ENCODE measurements around the gene GPR107.
A peak's percentile ranks its signal among the peaks of the same experiment; 100 is the strongest.

GPR107 gene

DNA sequence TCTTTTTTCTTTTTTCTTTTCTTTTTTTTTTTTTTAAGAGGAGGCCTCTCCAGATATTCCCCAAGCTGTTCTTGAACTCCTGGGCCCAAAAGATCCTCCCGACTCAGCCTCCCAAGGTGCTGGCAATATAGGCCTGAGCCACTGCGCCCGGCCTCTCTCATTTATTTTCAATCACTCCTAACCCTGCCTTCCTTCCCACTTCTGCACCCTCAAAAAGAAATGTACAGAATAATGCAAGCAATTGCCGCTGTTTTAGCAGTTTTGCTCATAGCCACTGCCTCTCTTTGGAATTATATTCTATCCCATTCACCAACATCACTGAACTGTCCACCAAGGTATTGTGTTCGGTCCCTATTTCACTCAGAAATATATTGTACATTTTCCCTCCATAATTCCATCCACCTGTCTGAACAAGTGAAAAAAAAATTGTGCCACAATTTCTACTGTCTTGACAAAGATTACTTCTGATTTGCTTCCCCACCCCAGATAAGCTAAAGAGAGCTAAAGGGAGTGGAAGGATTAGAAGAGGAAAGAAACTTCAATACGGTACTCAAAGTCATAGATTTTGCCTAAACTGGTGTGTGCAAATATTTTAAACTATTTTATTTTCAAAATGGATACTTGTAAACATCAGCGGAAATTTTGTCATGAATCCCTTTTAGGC lies 12.6 kb upstream of the GPR107 start:
- H3K4me3 Mint-ChIP-seq, result peak overlapping the region; percentile 97
- DNase-seq, result no peak
- H3K36me3 Mint-ChIP-seq (ENCODE audit: low read depth), result peaks cover 52% of the 10 kb centered on the region
- no peaks in the 10 kb centered on the region for H3K9me3 Mint-ChIP-seq
- peak overlapping the region; percentile 97 for H3K27ac Mint-ChIP-seq
- H3K4me1 Mint-ChIP-seq (ENCODE audit: low read depth), result peaks cover 62% of the 10 kb centered on the region
- H3K27me3 Mint-ChIP-seq, result no peaks in the 10 kb centered on the region

DNA sequence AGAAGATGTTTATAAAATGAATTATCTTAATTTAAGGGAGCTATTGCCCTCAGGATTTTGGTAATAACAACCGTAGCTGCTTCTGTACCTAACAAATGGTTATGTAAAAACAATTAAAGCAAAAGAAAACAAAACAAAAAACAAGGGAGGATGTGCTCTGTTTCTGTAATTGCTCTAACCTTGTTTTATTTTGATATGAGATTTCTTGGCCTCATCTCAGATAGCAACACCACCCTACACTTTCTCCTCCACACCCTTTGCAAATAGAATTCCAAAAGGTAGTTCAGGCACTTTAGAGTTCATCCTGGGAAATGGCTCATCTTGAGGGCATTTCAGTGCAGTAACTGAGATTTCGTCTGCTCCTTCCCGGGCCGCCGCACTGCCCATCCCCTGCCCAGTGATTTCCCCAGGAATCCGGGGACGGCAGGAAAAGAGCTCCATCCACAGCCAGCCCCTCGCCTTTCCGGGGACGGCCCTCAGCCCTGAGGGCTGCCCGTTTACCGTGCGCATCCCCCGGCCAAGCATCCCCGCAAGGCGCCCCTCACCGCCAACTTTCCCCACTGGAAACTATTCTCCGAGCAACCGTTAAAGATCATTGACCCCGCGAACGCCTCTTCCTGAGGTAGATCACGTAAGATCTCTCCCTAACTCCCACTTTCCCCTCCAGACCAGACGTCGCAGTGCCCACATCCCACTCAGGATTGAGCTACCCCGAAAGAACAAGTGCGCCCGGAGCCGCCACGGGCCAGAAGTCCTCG lies 11.9 kb upstream of the GPR107 start:
- DNase-seq, result no peak
- Mint-ChIP-seq H3K4me1 (ENCODE audit: low read depth) (peaks cover 55% of the 10 kb centered on the region), H3K9me3 (no peaks in the 10 kb centered on the region), H3K4me3 (peak overlapping the region; percentile 97), H3K27me3 (no peaks in the 10 kb centered on the region), H3K36me3 (ENCODE audit: low read depth) (peaks cover 46% of the 10 kb centered on the region), H3K27ac (peak overlapping the region; percentile 97)

DNA sequence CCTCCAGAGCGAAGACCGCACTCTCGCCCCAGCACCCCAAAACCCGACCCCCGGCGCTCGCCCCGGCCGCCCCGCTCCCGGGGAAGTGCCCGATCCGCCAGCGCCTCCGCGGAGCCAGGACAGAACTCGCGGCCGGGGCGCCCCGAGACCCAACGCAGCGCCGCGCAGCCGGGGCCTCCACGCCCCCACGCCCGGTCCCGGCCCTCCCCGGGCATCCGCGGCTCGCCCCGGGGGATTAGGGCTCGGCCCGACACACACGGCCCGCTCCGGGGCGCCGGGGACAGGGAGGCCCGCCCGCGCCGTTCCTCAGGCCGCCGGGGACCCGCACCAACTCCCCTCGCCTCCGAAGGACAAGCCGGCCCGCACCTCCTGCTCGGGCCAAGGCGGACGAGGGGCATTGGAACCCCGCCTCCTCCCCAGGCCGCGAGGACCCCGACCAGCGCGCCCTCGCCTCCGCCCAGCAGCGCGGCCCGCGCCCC lies 11.3 kb upstream of the GPR107 start:
- H3K4me1 Mint-ChIP-seq (ENCODE audit: low read depth), result peaks cover 49% of the 10 kb centered on the region
- no peak for DNase-seq

DNA sequence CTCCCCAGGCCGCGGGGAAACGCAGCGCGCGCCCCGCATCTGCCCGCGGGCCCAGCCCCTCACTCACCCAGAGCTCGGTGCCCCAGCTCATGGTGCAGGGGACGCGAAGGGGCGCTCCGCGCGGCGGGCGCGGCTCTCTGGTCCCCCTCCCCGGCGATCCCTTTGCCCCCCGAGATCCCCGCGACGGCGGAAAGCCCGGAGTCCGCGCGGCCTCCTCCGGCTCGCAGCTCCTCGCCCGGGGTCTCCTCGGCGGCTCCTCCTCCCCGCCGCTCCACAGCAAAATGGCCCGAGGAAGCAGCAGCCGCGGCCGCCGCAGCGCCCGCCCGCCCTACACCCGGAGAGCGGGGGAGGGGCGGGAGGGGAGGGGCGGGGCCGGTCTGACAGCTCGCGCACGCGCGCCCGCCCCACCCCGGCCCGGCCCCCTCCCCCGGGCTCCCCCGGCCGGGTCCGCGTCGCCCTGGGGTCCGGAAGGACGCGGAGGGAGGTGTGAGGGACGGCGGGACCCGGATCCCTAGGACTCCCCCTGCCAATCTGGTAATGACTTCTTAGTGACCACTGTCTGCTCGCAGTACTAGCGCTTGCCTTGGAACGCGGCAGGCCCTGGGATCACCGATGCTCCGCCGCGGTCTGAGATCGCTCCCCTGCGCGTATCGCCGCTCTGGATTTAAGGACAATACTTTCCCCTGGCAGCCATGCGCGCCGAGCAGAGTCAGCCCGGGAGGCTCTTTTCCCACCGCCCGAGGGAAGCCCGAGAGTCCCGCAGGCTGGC lies 10.6 kb upstream of the GPR107 start, which contains the start of gene FNBP1:
Gene FNBP1, minus strand, starts transcription at position 305 of the 769 bp plus-strand sequence. Its CDS starts 214 bp downstream, at position 91.
- Mint-ChIP-seq H3K4me3 (peak within 1 kb of the TSS; percentile 97), H3K36me3 (ENCODE audit: low read depth) (peaks cover 36% of the 10 kb centered on the region), H3K9me3 (no peaks in the 10 kb centered on the region), H3K4me1 (ENCODE audit: low read depth) (peaks cover 46% of the 10 kb centered on the region), H3K27me3 (no peaks in the 10 kb centered on the region), H3K27ac (peak within 1 kb of the TSS; percentile 97)
- peak; percentile 89 for DNase-seq

More for the DNA sequence above, 11.3 kb upstream of the GPR107 start:
- Mint-ChIP-seq H3K27ac (peak overlapping the region; percentile 97), H3K27me3 (no peaks in the 10 kb centered on the region), H3K9me3 (no peaks in the 10 kb centered on the region), H3K36me3 (ENCODE audit: low read depth) (peaks cover 40% of the 10 kb centered on the region), H3K4me3 (peak overlapping the region; percentile 97)

DNA sequence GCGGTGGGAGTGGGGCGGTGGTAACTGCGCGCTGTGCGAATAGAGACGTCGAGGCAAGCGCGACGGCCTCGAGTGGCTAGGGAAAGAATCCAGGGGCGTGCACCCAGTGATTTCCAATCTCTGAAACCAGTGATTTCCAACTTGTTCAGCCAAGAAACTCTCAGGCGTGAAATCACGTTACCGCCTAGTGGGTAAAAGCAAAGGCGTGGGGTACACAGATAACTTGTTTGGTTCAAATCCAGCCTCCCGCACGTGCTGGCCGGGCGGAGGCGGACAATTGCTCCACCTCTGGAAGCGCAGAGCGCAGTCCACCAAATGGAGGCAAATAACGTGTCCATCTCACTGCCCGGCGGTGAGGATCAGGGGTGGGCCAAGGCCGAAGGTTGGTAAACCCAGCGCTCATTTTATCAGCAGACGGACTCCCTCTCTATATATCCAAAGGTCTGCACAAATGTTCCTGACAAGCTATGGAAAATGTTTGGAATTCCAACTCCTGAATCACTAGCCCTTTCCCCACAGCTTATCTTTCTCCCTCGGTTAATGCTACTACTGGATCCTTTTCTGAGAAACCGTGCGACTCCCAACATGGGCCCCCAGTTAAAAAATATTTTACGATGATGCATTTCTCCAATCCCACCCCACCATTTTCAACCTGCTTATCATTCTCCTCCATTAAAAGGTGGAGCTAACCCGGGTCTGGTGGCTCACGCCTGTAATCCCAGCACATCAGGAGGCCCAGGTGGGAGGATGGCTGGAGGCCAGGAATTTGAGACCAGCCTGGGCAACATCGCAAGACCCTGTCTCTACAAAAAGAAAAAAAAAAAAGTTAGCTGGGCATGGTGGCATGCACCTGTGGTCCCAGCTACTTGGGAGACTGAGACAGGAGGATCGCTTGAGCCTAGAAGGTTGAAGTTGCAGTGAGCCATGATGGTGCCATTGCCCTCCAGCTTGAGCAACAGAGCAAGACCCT lies 9.8 kb upstream of the GPR107 start:
- Mint-ChIP-seq H3K4me1 (ENCODE audit: low read depth) (peaks cover 40% of the 10 kb centered on the region), H3K27ac (peak overlapping the region; percentile 95), H3K9me3 (no peaks in the 10 kb centered on the region), H3K27me3 (no peaks in the 10 kb centered on the region), H3K36me3 (ENCODE audit: low read depth) (peaks cover 30% of the 10 kb centered on the region), H3K4me3 (peak overlapping the region; percentile 88)
- DNase-seq, result no peak

DNA sequence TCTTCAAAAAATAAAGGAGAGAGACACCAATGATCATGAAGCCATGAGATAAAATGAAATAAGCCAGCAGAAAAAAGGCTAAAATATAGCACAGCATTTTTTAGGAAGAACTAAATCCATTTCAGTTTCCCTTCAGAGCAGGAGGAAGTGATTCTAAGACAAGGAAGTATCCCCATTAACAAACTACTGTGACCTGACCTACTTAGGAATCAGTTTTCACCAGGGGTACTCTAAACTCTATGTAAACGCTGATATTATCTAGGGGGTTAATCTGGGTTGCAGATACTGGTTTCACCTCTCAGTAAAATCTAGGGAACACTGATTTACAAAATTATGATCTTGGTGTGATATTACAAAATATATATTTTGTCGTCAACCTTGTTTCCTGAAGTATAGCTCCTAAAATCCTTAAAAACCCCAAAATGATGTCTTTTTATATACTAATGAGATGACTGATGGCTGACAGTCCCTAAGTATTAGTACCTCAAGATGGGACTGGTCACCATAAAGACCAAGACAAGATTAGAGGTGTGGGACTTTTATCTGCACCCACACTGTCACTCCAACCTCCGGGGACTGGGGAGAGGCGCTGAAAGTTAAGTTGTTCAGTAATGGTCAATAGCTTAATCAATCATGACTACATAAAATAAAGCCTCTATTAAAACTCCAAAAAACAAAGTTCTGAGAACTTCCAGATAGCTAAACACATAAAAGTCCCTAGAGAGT lies 7.8 kb upstream of the GPR107 start:
- H3K4me1 Mint-ChIP-seq (ENCODE audit: low read depth), result peaks cover 37% of the 10 kb centered on the region
- no peak for DNase-seq
- H3K4me3 Mint-ChIP-seq, result no peak overlapping the region
- H3K9me3 Mint-ChIP-seq, result no peaks in the 10 kb centered on the region
- peaks cover 18% of the 10 kb centered on the region for H3K36me3 Mint-ChIP-seq (ENCODE audit: low read depth)
- H3K27me3 Mint-ChIP-seq, result no peaks in the 10 kb centered on the region
- H3K27ac Mint-ChIP-seq, result peak overlapping the region; percentile 16

DNA sequence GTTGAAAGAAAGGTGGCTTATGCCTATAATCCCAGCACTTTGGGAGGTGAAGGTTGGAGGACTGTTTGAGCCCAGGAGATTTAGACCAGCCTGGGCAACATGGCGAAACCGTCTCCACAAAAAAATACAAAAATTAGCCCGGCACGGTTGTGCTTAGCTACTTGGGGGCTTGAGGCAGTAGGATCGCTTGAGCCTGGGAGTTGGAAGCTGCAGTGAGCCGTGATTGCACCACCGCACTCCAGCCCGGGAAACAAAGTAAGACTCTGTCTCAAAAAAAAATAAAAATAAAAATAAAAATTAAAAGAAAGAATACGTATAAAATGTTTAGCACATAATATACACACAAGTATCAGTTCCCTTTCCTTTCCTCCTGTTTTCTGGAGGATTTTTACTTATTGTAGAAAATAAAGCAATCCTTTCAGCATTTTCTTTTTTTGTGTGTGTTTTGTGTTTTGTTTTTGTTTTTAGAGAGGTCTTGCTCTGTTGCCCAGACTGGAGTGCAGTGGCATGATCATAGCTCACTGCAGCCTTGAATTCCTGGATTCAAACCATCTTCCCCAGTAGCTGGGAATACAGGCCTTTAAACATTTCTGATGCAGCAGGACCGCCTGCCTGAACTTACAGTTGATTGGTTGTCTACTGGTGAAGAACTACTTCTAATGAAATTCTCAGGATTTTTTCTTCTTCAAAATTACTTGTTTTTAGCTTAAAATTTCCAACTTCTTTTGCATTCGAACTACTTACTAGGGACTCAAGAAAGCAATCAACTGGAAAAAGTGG lies 4.1 kb upstream of the GPR107 start:
- peaks cover 41% of the 10 kb centered on the region for H3K4me1 Mint-ChIP-seq (ENCODE audit: low read depth)
- no peak for DNase-seq
- H3K9me3 Mint-ChIP-seq, result no peaks in the 10 kb centered on the region
- H3K36me3 Mint-ChIP-seq (ENCODE audit: low read depth), result peaks cover 19% of the 10 kb centered on the region
- H3K4me3 Mint-ChIP-seq, result no peak overlapping the region
- no peaks in the 10 kb centered on the region for H3K27me3 Mint-ChIP-seq
- peak overlapping the region; percentile 45 for H3K27ac Mint-ChIP-seq

DNA sequence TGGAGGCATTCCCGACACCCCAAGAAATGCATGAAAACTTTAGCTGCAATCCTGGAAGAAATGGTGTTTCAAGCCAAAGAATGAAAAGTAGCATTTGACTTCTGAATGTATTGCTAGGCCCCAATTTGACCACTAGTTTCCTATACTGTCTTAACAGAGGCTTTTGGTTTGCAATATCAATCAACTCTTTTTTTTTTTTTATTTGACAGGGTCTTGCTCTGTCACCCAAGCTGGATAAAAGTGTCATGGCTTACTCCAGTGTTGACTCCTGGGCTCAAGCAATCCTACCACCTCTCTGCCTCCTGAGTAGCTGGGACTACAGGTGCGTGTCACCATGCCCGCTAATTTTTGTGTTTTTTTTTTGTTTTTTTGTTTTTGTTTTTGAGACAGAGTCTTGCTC lies 3.2 kb upstream of the GPR107 start:
- no peak for DNase-seq
- Mint-ChIP-seq H3K4me3 (no peak overlapping the region), H3K27ac (peak overlapping the region; percentile 45), H3K36me3 (ENCODE audit: low read depth) (peaks cover 22% of the 10 kb centered on the region), H3K27me3 (no peaks in the 10 kb centered on the region), H3K4me1 (ENCODE audit: low read depth) (peaks cover 39% of the 10 kb centered on the region), H3K9me3 (no peaks in the 10 kb centered on the region)

DNA sequence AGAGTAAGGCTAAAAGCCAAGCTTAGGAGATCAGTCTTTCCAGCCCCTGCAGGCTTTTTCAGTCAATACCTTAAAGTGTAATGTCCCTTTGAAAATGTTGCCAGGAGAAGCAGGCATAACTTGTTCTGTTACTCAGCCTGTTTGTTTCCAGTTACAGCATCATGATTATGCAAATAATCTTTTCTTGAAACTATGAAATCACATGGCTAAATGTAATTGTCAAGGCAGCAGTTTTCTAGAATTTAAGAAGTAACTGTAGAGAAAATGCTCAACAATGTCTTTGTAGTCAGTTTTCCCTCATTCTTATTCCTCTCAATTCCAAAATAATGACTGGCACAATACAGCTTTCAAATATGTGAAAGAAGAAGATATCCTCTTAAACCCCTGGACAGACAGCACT lies 1.9 kb upstream of the GPR107 start:
- Mint-ChIP-seq H3K27ac (peak overlapping the region; percentile 88), H3K4me3 (peak overlapping the region; percentile 95), H3K9me3 (no peaks in the 10 kb centered on the region), H3K4me1 (ENCODE audit: low read depth) (peaks cover 34% of the 10 kb centered on the region), H3K36me3 (ENCODE audit: low read depth) (peaks cover 23% of the 10 kb centered on the region), H3K27me3 (no peaks in the 10 kb centered on the region)
- no peak for DNase-seq

DNA sequence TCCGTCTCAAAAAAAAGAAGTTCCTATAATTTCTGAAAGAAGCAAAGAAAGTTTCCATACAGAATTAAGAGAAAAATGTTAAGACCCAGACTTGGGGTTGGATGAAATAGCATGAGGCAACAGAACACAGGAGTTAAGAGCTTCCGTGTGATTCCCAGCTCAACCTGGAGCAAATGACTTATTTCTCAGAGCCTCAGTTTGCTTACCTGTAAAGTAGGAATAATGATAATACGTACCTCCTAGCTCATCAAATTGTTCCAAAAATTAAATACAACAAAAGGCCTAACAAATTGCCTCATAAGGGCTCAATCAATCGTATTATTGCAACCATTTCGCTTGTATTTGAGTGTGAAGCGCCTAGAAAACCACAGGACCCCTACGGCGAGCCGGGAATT lies 600 bp upstream of the GPR107 start:
- Mint-ChIP-seq H3K27me3 (no peaks in the 10 kb centered on the region), H3K27ac (peak overlapping the region; percentile 94), H3K4me1 (ENCODE audit: low read depth) (peaks cover 38% of the 10 kb centered on the region), H3K4me3 (peak overlapping the region; percentile 95), H3K36me3 (ENCODE audit: low read depth) (peaks cover 27% of the 10 kb centered on the region), H3K9me3 (no peaks in the 10 kb centered on the region)
- no peak for DNase-seq

DNA sequence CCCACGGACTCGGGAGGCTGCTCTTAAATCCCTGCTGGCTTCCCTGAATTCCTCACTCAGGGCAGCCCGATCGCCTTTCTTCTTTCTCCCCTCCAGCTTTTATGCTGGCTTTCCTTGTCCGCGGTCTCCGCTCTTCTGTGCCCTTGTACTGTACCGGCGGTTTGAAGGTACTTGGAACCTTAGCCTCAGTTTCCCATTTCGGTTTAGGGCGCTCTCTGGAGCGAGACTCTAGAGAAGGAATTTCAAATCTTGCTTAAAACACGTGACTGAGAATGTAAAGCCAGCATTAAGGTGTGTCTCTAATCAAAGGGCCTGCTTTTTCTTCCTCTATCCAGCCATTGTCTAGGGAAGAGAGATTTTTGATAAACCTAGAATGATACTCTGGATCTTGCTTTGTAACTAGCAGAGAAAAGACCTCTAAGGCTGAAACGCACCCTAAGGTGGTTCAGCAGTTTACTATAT lies 650 bp downstream of the GPR107 start:
- Mint-ChIP-seq H3K9me3 (no peaks in the 10 kb centered on the region), H3K4me1 (ENCODE audit: low read depth) (peaks cover 42% of the 10 kb centered on the region), H3K4me3 (peak overlapping the region; percentile 95), H3K27ac (peak overlapping the region; percentile 94), H3K36me3 (ENCODE audit: low read depth) (peaks cover 39% of the 10 kb centered on the region), H3K27me3 (no peaks in the 10 kb centered on the region)
- DNase-seq, result no peak

DNA sequence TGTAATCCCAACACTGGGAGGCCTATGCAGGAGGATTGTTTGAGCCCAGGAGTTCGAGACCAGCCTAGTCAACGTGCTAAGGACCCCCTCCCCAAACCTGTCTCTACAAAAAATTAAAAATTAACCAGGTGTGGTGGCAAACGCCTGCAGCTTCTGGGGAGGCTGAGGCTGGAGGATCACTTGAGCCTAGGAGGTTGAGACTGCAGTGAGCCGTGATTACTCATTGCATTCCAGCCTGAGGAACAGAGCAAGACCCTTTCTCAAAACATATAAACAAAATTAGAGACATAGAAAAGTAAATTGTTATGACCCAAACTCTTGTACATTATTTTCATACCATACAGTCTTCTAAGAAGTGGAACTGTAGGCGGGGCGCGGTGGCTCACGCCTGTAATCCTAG lies 1.1 kb downstream of the GPR107 start:
- Mint-ChIP-seq H3K9me3 (no peaks in the 10 kb centered on the region), H3K27ac (peak overlapping the region; percentile 94), H3K4me1 (ENCODE audit: low read depth) (peaks cover 42% of the 10 kb centered on the region), H3K36me3 (ENCODE audit: low read depth) (peaks cover 43% of the 10 kb centered on the region), H3K4me3 (peak overlapping the region; percentile 95), H3K27me3 (no peaks in the 10 kb centered on the region)
- no peak for DNase-seq

All from activated T-cell treated with anti-CD3 and anti-CD28 coated beads, Interleukin-2, amount 50 U/mL, for 24 hours (primary cell).